K562 (cell line): Measurements from ENCODE around the gene TAOK2. TPM values are rescaled to one million over a fixed set of nuclear protein-coding genes. Genes with fewer than 3 reads are reported as not detected.

Source experiments
- CSDE1 ChIP-seq, 2 experiments: fragments of 450-650 bp; IDR thresholded peaks; 2 replicates each; pipeline ENCODE4 v1.6.1; 2016; ENCODE audit warnings: mild to moderate bottlenecking in 1 of 2
- EP400 ChIP-seq: fragments of 450-650 bp; IDR thresholded peaks from 2 replicates; pipeline ENCODE4 v1.6.1; 2017; ENCODE audit warnings: antibody characterized with exemption, mild to moderate bottlenecking, moderate library complexity
- ETV1 ChIP-seq: fragments of 450-650 bp; conservative IDR thresholded peaks from 2 replicates; pipeline ENCODE4 v1.6.1; 2016; ENCODE audit warnings: missing genetic modification characterization, control low read depth, low read depth, missing compliant biosample characterization
- FOXO4 ChIP-seq: fragments of 450-650 bp; formaldehyde crosslinking; IDR thresholded peaks from 2 replicates; pipeline ENCODE4 v1.4.0; 2020; ENCODE audit warnings: mild to moderate bottlenecking, moderate library complexity
- GATAD2A ChIP-seq: fragments of 450-650 bp; IDR thresholded peaks from 2 replicates; pipeline ENCODE4 v1.6.1; 2017
- HDAC3 ChIP-seq: fragments of 450-650 bp; IDR thresholded peaks from 2 replicates; pipeline ENCODE4 v1.6.1; 2018; ENCODE audit warnings: borderline replicate concordance, mild to moderate bottlenecking, moderate library complexity; ENCODE audit not compliant: partially characterized antibody
- HMGN3 ChIP-seq: IDR thresholded peaks from 2 replicates; pipeline ENCODE4 v1.6.1; 2011; ENCODE audit warnings: borderline replicate concordance, low read depth, mild to moderate bottlenecking, mixed read lengths, low read length; ENCODE audit not compliant: insufficient read length; ENCODE audit errors: extremely low read depth
- MYC ChIP-seq, 2 experiments: fragments of 250-450 bp in 1 of 2; sonication (Bioruptor Pico) in 1 of 2; IDR thresholded peaks; 2 replicates each; pipeline versions ENCODE4 v1.5.1 to v1.6.1; 2012 to 2021; ENCODE audit warnings: low read depth in 2 of 2, borderline replicate concordance in 1 of 2, improper control_type of control experiment in 1 of 2, low read length in 1 of 2, mild to moderate bottlenecking in 1 of 2, moderate library complexity in 1 of 2
- NR2C2 ChIP-seq, 2 experiments: fragments of 200-800 bp in 1 of 2; sonication (Bioruptor generic) in 1 of 2; sonication (generic) in 1 of 2; formaldehyde crosslinking in 1 of 2; IDR thresholded peaks; 2 replicates each; pipeline versions ENCODE4 v1.6.1 to v1.8.0; 2016 to 2022; ENCODE audit warnings: mild to moderate bottlenecking in 1 of 2, missing compliant biosample characterization in 1 of 2, missing genetic modification characterization in 1 of 2, missing genetic modification reagents in 1 of 2
- PHB ChIP-seq: fragments of 250-450 bp; sonication (Bioruptor Pico); IDR thresholded peaks from 2 replicates; pipeline ENCODE4 v1.5.0; 2021
- POLR2G ChIP-seq: fragments of 200-400 bp; formaldehyde crosslinking; IDR thresholded peaks from 2 replicates; pipeline ENCODE4 v1.6.1; 2017; ENCODE audit warnings: low read depth, mild to moderate bottlenecking, antibody characterized with exemption, low read length, moderate library complexity
- RFX7 ChIP-seq: fragments of 250-450 bp; sonication (Bioruptor Pico); IDR thresholded peaks from 2 replicates; pipeline ENCODE4 v1.5.1; 2021; ENCODE audit warnings: mild to moderate bottlenecking
- RUNX1 ChIP-seq: sonication (generic); IDR thresholded peaks from 2 replicates; pipeline ENCODE4 v1.6.1; 2016; ENCODE audit warnings: antibody characterized with exemption, low read depth
- UBTF ChIP-seq, 2 experiments: IDR thresholded peaks; 2 replicates each; pipeline ENCODE4 v1.6.1; 2012; ENCODE audit warnings: improper control_type of control experiment in 2 of 2, low read depth in 2 of 2, low read length in 2 of 2, borderline replicate concordance in 1 of 2
- ZBTB7A ChIP-seq: IDR thresholded peaks from 2 replicates; pipeline ENCODE4 v1.6.1; 2011; ENCODE audit warnings: low read depth, mild to moderate bottlenecking, low read length, moderate library complexity, borderline replicate concordance; ENCODE audit not compliant: control insufficient read depth
- ZNF609 ChIP-seq: sonication (generic); formaldehyde crosslinking; IDR thresholded peaks from 2 replicates; pipeline ENCODE4 v1.8.1; 2023; ENCODE audit warnings: missing genetic modification reagents, mild to moderate bottlenecking, borderline replicate concordance
- polyA plus RNA-seq, 8 experiments: library from polyadenylated mRNA; depleted of rRNA in 4 of 8; stranded (reverse) in 5 of 8; unstranded in 3 of 8; fragments of >200 nt; fragmentation: Nextera tagmentation in 2 of 8; fragmentation: Illumina TruSeq in 1 of 8; extraction: Ambion mirVana in 2 of 8; extraction: Trizol in 1 of 8; gene quantifications; 2 replicates each; pipeline versions ENCODE4 v1.2.1 to v1.2.3, GENCODE V29; 2011 to 2014; ENCODE audit warnings: inconsistent platforms in 1 of 8, missing spikeins in 1 of 8
- total RNA-seq, 7 experiments: library from RNA; depleted of rRNA in 6 of 7; stranded (reverse); fragments of >200 nt in 6 of 7; fragmentation: Illumina TruSeq in 2 of 7; extraction: Trizol in 2 of 7; gene quantifications; 2 replicates each; pipeline versions ENCODE4 v1.2.1 to v1.2.3, GENCODE V29; 2011 to 2021; ENCODE audit warnings: low replicate concordance in 1 of 7

The TAOK2 gene
- total and polyA plus RNA-seq, 9 of the 15 experiments (the other 6 are each of a cell fraction or from before 2014, with no cell fraction given) = 0.10 to 41.8 (median 13.7) TPM

GRCh38 chr16:29973384-29974246 lies at the start of gene TAOK2 (continued):
- TF ChIP-seq HMGN3 = peak; percentile 91
- peak; percentile 53 for TF ChIP-seq EP400
- TF ChIP-seq FOXO4 = 0 out of 2 replicates have a peak, but pooled peaks have one; percentile 29
- 0 out of 2 replicates have a peak, but pooled peaks have one; percentile 8 for TF ChIP-seq ETV1 (tag)
- peak; percentile 96 for TF ChIP-seq MYC (IDR thresholded peaks at IDR 0.05; ENCODE audit: low read depth, low read length)
- peak; percentile 64; the same call in 1 of the 2 replicates for TF ChIP-seq MYC (CRISPR knock-in tag; IDR thresholded peaks at IDR 0.05; ENCODE audit: borderline replicate concordance, low read depth)
- peak; percentile 88 for TF ChIP-seq POLR2G
- TF ChIP-seq NR2C2 (CRISPR knock-in tag; IDR thresholded peaks at IDR 0.05) = no peak; the same call in 1 of the 2 replicates
- TF ChIP-seq NR2C2 (tag; IDR thresholded peaks at IDR 0.05) = 0 out of 2 replicates have a peak, but pooled peaks have one; percentile 28
- TF ChIP-seq HDAC3 = no peak
- TF ChIP-seq ZNF609 (CRISPR knock-in tag) = no peak
- peak in 1 of 2 experiments; percentile 63; a peak in 2 of 4 replicates for TF ChIP-seq CSDE1 (IDR thresholded peaks at IDR 0.05)
- TF ChIP-seq RFX7 = 0 out of 2 replicates have a peak, but pooled peaks have one; percentile 34
- 0 out of 4 replicates have a peak, but pooled peaks of 1 of the 2 experiments have one; percentile 52 for TF ChIP-seq UBTF (IDR thresholded peaks at IDR 0.05; ENCODE audit: borderline replicate concordance in 1 of 2, low read depth in 2 of 2, low read length in 2 of 2)
- peak; percentile 65; the same call in 1 of the 2 replicates for TF ChIP-seq ZBTB7A
- TF ChIP-seq RUNX1 = peak; percentile 20; the same call in 1 of the 2 replicates
- TF ChIP-seq GATAD2A = 0 out of 2 replicates have a peak, but pooled peaks have one; percentile 49
- TF ChIP-seq PHB (CRISPR knock-in tag) = 0 out of 2 replicates have a peak, but pooled peaks have one; percentile 9
